H1 (cell line): ENCODE data around the gene ARHGAP15. TPM values are rescaled to one million over a fixed set of nuclear protein-coding genes. Genes with fewer than 3 reads are reported as not detected.

Experiments used
- CTCF ChIA-PET: fragments of 300-600 bp; sonication (Branson Sonifier 250); formaldehyde crosslinking; loops from one replicate; lab custom pipeline; 2021; ENCODE audit not compliant: partially characterized antibody; lab: Charles Lee
- POLR2A ChIA-PET: fragments of 300-600 bp; sonication (Branson Sonifier 250); formaldehyde crosslinking; loops from one replicate; lab custom pipeline; 2021; ENCODE audit warnings: inconsistent platforms; ENCODE audit not compliant: partially characterized antibody; lab: Charles Lee
- DNase-seq, 2 experiments: peaks; one replicate each; pipeline versions ENCODE4 v3.0.0 to v3.0.0-alpha.2; 2010 to 2022; ENCODE audit warnings: low spot score in 2 of 2, low read depth in 1 of 2, mixed read lengths in 1 of 2
- FAIRE-seq: peaks from 2 replicates; lab custom pipeline; 2011; peaks lifted over from hg19 to GRCh38; lab: Jason Lieb, UNC
- H2AFZ ChIP-seq: 2 replicates; pipeline ENCODE4 v1.8.1; 2012; ENCODE audit warnings: low read length, inconsistent platforms
- H2AK5ac ChIP-seq: 2 replicates; pipeline ENCODE4 v1.6.1; 2013; ENCODE audit warnings: low read depth, low read length
- H2BK120ac ChIP-seq: replicated peaks from 2 replicates; pipeline ENCODE3; 2013; ENCODE audit warnings: low read depth, low read length, inconsistent platforms
- H2BK12ac ChIP-seq: 2 replicates; pipeline ENCODE4 v1.6.1; 2013; ENCODE audit warnings: low read depth, low read length
- H2BK15ac ChIP-seq: 2 replicates; pipeline ENCODE4 v1.6.1; 2013; ENCODE audit warnings: low read length
- H2BK20ac ChIP-seq: 2 replicates; pipeline ENCODE4 v1.6.1; 2013; ENCODE audit warnings: low read length
- H2BK5ac ChIP-seq: 2 replicates; pipeline ENCODE4 v1.6.1; 2013; ENCODE audit warnings: low read depth, low read length
- H3K14ac ChIP-seq: 2 replicates; pipeline ENCODE4 v1.6.1; 2013; ENCODE audit warnings: inconsistent platforms; ENCODE audit not compliant: insufficient read length
- H3K18ac ChIP-seq: 2 replicates; pipeline ENCODE4 v1.6.1; 2013; ENCODE audit warnings: low read length; ENCODE audit errors: extremely low read depth
- H3K23ac ChIP-seq: 2 replicates; pipeline ENCODE4 v1.6.1; 2013; ENCODE audit warnings: inconsistent platforms; ENCODE audit not compliant: insufficient read length
- H3K23me2 ChIP-seq: 2 replicates; pipeline ENCODE4 v1.6.1; 2013; ENCODE audit warnings: low read depth, low read length
- H3K27ac ChIP-seq: 2 replicates; pipeline ENCODE4 v1.6.1; 2011; ENCODE audit warnings: low read depth, low read length, inconsistent platforms
- H3K27me3 ChIP-seq, 4 experiments: replicated peaks in 1 of 4; 1 replicate in 1 of 4; 2 replicates in 3 of 4; pipeline versions ENCODE4 v1.6.1 to v1.8.1; 2011 to 2013; ENCODE audit warnings: low read length in 3 of 4, mild to moderate bottlenecking in 3 of 4, inconsistent platforms in 2 of 4, mixed read lengths in 2 of 4, moderate library complexity in 1 of 4; ENCODE audit not compliant: control insufficient read depth in 3 of 4, insufficient read depth in 3 of 4; ENCODE audit errors: extremely low read depth in 1 of 4
- H3K36me3 ChIP-seq, 4 experiments: 2 replicates each; pipeline versions ENCODE4 v1.6.1 to v1.8.1; 2011 to 2013; ENCODE audit warnings: mild to moderate bottlenecking in 4 of 4, low read length in 3 of 4, moderate library complexity in 2 of 4, control low read depth in 1 of 4, inconsistent platforms in 1 of 4; ENCODE audit not compliant: insufficient read depth in 4 of 4, control insufficient read depth in 2 of 4
- H3K4ac ChIP-seq: replicated peaks from 2 replicates; pipeline ENCODE3; 2013; ENCODE audit warnings: low read length, low read depth, mixed read lengths, inconsistent platforms; ENCODE audit not compliant: insufficient read length
- H3K4me1 ChIP-seq, 4 experiments: replicated peaks in 1 of 4; 1 replicate in 1 of 4; 2 replicates in 3 of 4; pipeline versions ENCODE4 v1.6.1 to v1.8.1; 2011 to 2013; ENCODE audit warnings: low read length in 3 of 4, inconsistent platforms in 2 of 4, mixed read lengths in 1 of 4; ENCODE audit not compliant: insufficient read depth in 4 of 4, control insufficient read depth in 3 of 4
- H3K4me2 ChIP-seq, 2 experiments: 2 replicates each; pipeline versions ENCODE4 v1.6.1 to v1.8.1; 2011 to 2013; ENCODE audit warnings: low read depth in 2 of 2, low read length in 2 of 2, control low read depth in 1 of 2, inconsistent platforms in 1 of 2, mild to moderate bottlenecking in 1 of 2; ENCODE audit not compliant: insufficient read depth in 1 of 2
- H3K4me3 ChIP-seq, 4 experiments: fragments of 200-600, 300-600 bp in 1 of 4; sonication (generic), shearing (Covaris generic), sonication (Bioruptor Twin) in 1 of 4; 2 replicates each; pipeline versions ENCODE4 v1.5.1 to v1.8.1; 2011 to 2016; ENCODE audit warnings: low read length in 4 of 4, low read depth in 3 of 4, control low read depth in 2 of 4, inconsistent platforms in 2 of 4, mild to moderate bottlenecking in 2 of 4, mixed read lengths in 1 of 4, moderate library complexity in 1 of 4; ENCODE audit not compliant: insufficient read depth in 2 of 4; ENCODE audit errors: extremely low read depth in 1 of 4
- H3K56ac ChIP-seq: replicated peaks from 2 replicates; pipeline ENCODE3; 2013; ENCODE audit warnings: low read depth, mild to moderate bottlenecking, mixed read lengths, low read length, inconsistent platforms; ENCODE audit not compliant: insufficient read length
- H3K79me1 ChIP-seq: 2 replicates; pipeline ENCODE4 v1.6.1; 2013; ENCODE audit warnings: low read depth, low read length, control low read depth
- H3K79me2 ChIP-seq, 2 experiments: 2 replicates each; pipeline versions ENCODE4 v1.6.1 to v1.8.1; 2012 to 2013; ENCODE audit warnings: low read length in 2 of 2, mild to moderate bottlenecking in 2 of 2, inconsistent platforms in 1 of 2; ENCODE audit not compliant: insufficient read depth in 2 of 2, control insufficient read depth in 1 of 2
- H3K9ac ChIP-seq, 4 experiments: replicated peaks in 1 of 4; 1 replicate in 1 of 4; 2 replicates in 3 of 4; pipeline versions ENCODE4 v1.6.1 to v1.8.1; 2011 to 2013; ENCODE audit warnings: low read depth in 3 of 4, low read length in 3 of 4, control low read depth in 2 of 4, mild to moderate bottlenecking in 2 of 4, moderate library complexity in 2 of 4, inconsistent platforms in 1 of 4; ENCODE audit errors: extremely low read depth in 1 of 4
- H3K9me3 ChIP-seq, 2 experiments: 2 replicates each; pipeline versions ENCODE4 v1.6.1 to v1.8.1; 2012 to 2013; ENCODE audit warnings: mild to moderate bottlenecking in 2 of 2, moderate library complexity in 2 of 2, control low read depth in 1 of 2, inconsistent platforms in 1 of 2, low read depth in 1 of 2, low read length in 1 of 2, mixed read lengths in 1 of 2; ENCODE audit not compliant: insufficient read depth in 2 of 2
- H4K20me1 ChIP-seq, 2 experiments: replicated peaks in 1 of 2; 2 replicates each; pipeline versions ENCODE3 to v1.8.1; 2011 to 2013; ENCODE audit warnings: inconsistent platforms in 2 of 2, low read length in 2 of 2, mild to moderate bottlenecking in 1 of 2; ENCODE audit not compliant: insufficient read depth in 2 of 2, control insufficient read depth in 1 of 2
- H4K5ac ChIP-seq: 2 replicates; pipeline ENCODE4 v1.6.1; 2013; ENCODE audit warnings: low read length, low read depth, mixed read lengths, inconsistent platforms; ENCODE audit not compliant: insufficient read length
- H4K8ac ChIP-seq: 2 replicates; pipeline ENCODE4 v1.8.0; 2013; ENCODE audit warnings: mild to moderate bottlenecking, moderate library complexity, low read length, inconsistent platforms; ENCODE audit not compliant: insufficient read depth; ENCODE audit errors: extremely low read depth
- H4K91ac ChIP-seq: replicated peaks from 2 replicates; pipeline ENCODE3; 2013; ENCODE audit warnings: low read length, mixed read lengths, inconsistent platforms; ENCODE audit not compliant: insufficient read length
- NANOG ChIP-seq: IDR thresholded peaks from 2 replicates; pipeline ENCODE4 v1.6.1; 2011; ENCODE audit warnings: low read length, low read depth, mild to moderate bottlenecking, inconsistent platforms; ENCODE audit not compliant: insufficient read depth, poor library complexity, severe bottlenecking
- WGBS, 2 experiments: shearing (Covaris generic) in 1 of 2; methylation state at CpG; one replicate each; pipeline versions ENCODE4 v1.1.6 to v1.1.7; 2013 to 2015; ENCODE audit warnings: low lambda C conversion rate in 2 of 2, mixed read lengths in 2 of 2, inconsistent platforms in 1 of 2, low coverage in 1 of 2, missing lambda C conversion rate in 1 of 2; ENCODE audit not compliant: insufficient replicate concordance in 2 of 2, insufficient coverage in 1 of 2, insufficient read length in 1 of 2; ENCODE audit errors: extremely low coverage in 1 of 2, missing lambda C conversion rate in 1 of 2; 5-methylcytosine and 5-hydroxymethylcytosine counted together
- polyA plus RNA-seq, 7 experiments: library from polyadenylated mRNA; depleted of rRNA in 3 of 7; stranded (reverse) in 5 of 7; unstranded in 2 of 7; fragments of >200 nt in 5 of 7; fragments of 200-250 nt in 2 of 7; gene quantifications; 1 replicate in 5 of 7; 2 replicates in 1 of 7; 4 replicates in 1 of 7; pipeline versions ENCODE4 v1.2.1 to v1.2.3, GENCODE V29; 2011 to 2013; ENCODE audit warnings: missing spikeins in 2 of 7, mixed read lengths in 2 of 7
- total RNA-seq: library from RNA; stranded (reverse); fragmentation: NEBNext Ultra II Directional; extraction: Animal tissue kit (Norgen Biotek cat#: 25700); gene quantifications from 2 replicates; pipeline ENCODE4 v1.2.1, GENCODE V29; 2021

Gene ARHGAP15
- total and polyA plus RNA-seq, 2 of the 8 experiments (the other 6 are each of a cell fraction or from before 2014, with no cell fraction given): not detected

DNA sequence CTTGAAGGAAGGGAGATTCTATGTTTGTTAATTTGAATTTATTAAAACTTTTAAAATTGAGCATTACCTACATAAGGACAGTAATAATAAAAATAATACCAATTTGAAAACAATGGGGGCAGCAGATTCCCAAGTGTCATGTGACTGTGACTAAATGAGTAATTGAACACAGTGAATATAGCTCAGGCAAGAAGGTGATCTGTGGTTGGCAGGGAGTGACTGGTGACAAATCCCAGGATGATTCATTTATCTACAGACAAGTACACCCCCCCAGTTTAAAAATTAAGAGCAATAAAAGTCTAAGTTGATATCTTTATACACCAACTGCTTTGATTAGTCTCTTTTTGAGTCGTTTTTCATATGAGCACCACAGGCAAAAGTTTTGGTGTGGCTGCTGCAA lies 299.5 kb downstream of the ARHGAP15 start:
- H4K8ac ChIP-seq: no peak overlapping the region
- no peaks in the 10 kb centered on the region for H3K79me2 ChIP-seq
- no peak for TF ChIP-seq NANOG
- CTCF ChIA-PET: no interaction called here
- H4K91ac ChIP-seq: no peak overlapping the region
- 85% methylated on average over 1 of the region's 1 CpG; no CpG with 5 or more reads in 1 of the 2 experiments for WGBS, 2 experiments
- H2BK12ac ChIP-seq: no peak overlapping the region
- H3K27me3 ChIP-seq: no peaks in the 10 kb centered on the region
- no peaks in the 10 kb centered on the region for H3K79me1 ChIP-seq
- no peak overlapping the region for H3K14ac ChIP-seq
- no peak overlapping the region for H3K56ac ChIP-seq
- no peak overlapping the region for H2BK5ac ChIP-seq
- H2AK5ac ChIP-seq: no peak overlapping the region
- H3K36me3 ChIP-seq: no peaks in the 10 kb centered on the region
- no peak overlapping the region for H3K18ac ChIP-seq
- H3K23ac ChIP-seq: no peak overlapping the region
- H3K9me3 ChIP-seq: no peaks in the 10 kb centered on the region
- no peak overlapping the region for H3K9ac ChIP-seq
- no peak overlapping the region for H2BK20ac ChIP-seq
- H2AFZ ChIP-seq: no peak overlapping the region
- no peaks in the 10 kb centered on the region for H3K23me2 ChIP-seq
- DNase-seq (no peak), FAIRE-seq (no peak)
- no peak overlapping the region for H2BK120ac ChIP-seq
- no peaks in the 10 kb centered on the region for H4K20me1 ChIP-seq
- POLR2A ChIA-PET: no interaction called here
- no peaks in the 10 kb centered on the region for H3K4me1 ChIP-seq
- no peak overlapping the region for H3K4me3 ChIP-seq
- H3K4me2 ChIP-seq: no peak overlapping the region
- no peak overlapping the region for H3K27ac ChIP-seq
- no peak overlapping the region for H4K5ac ChIP-seq
- H3K4ac ChIP-seq: no peak overlapping the region
- H2BK15ac ChIP-seq: no peak overlapping the region
